Keratinocyte (primary cell): Measurements from ENCODE around the gene KIAA0930. TPM values are rescaled to one million over a fixed set of nuclear protein-coding genes. Genes with fewer than 3 reads are reported as not detected.

ENCODE experiments used
- DNase-seq: peaks from one replicate; pipeline ENCODE4 v3.0.0-alpha.2; 2011; ENCODE audit warnings: low read depth, missing footprints, low spot score
- FAIRE-seq: peaks from 2 replicates; lab custom pipeline; 2011; peaks lifted over from hg19 to GRCh38; lab: Jason Lieb, UNC
- H2AFZ ChIP-seq: 2 replicates; pipeline ENCODE4 v1.6.0; 2012; ENCODE audit warnings: low read length, control low read depth, inconsistent platforms; ENCODE audit not compliant: control insufficient read depth
- H3K27ac ChIP-seq: 2 replicates; pipeline ENCODE4 v1.5.1; 2011; ENCODE audit warnings: low read length; ENCODE audit not compliant: control insufficient read depth, insufficient read depth
- H3K27me3 ChIP-seq: 3 replicates; pipeline ENCODE4 v1.6.0; 2011; ENCODE audit warnings: low read length; ENCODE audit not compliant: control insufficient read depth, insufficient read depth; ENCODE audit errors: extremely low read depth
- H3K36me3 ChIP-seq, 2 experiments: 2 replicates in 1 of 2; 3 replicates in 1 of 2; pipeline ENCODE4 v1.5.1; 2011; ENCODE audit warnings: low read length in 2 of 2, mild to moderate bottlenecking in 1 of 2; ENCODE audit not compliant: control insufficient read depth in 2 of 2, insufficient read depth in 2 of 2; ENCODE audit errors: extremely low read depth in 1 of 2
- H3K4me1 ChIP-seq: 3 replicates; pipeline ENCODE4 v1.5.1; 2011; ENCODE audit warnings: low read length; ENCODE audit not compliant: control insufficient read depth, insufficient read depth; ENCODE audit errors: extremely low read depth
- H3K4me2 ChIP-seq: 3 replicates; pipeline ENCODE4 v1.6.0; 2011; ENCODE audit warnings: low read depth, low read length; ENCODE audit not compliant: control insufficient read depth, insufficient read depth; ENCODE audit errors: extremely low read depth
- H3K4me3 ChIP-seq, 3 experiments: fragments of 200-600 bp in 1 of 3; sonication (generic) in 1 of 3; 2 replicates in 2 of 3; 3 replicates in 1 of 3; pipeline ENCODE4 v1.5.1; 2011 to 2016; ENCODE audit warnings: low read length in 3 of 3, mild to moderate bottlenecking in 3 of 3, control low read depth in 2 of 3, inconsistent platforms in 1 of 3, low read depth in 1 of 3, mixed read lengths in 1 of 3, mixed run types in 1 of 3, moderate library complexity in 1 of 3; ENCODE audit not compliant: control insufficient read depth in 2 of 3, insufficient read depth in 2 of 3; ENCODE audit errors: extremely low read depth in 1 of 3
- H3K79me2 ChIP-seq: 2 replicates; pipeline ENCODE4 v1.6.0; 2012; ENCODE audit warnings: low read length; ENCODE audit not compliant: control insufficient read depth, insufficient read depth
- H3K9ac ChIP-seq: 3 replicates; pipeline ENCODE4 v1.6.0; 2011; ENCODE audit warnings: low read length; ENCODE audit not compliant: control insufficient read depth, insufficient read depth; ENCODE audit errors: extremely low read depth
- H3K9me1 ChIP-seq: 3 replicates; pipeline ENCODE4 v1.6.0; 2011; ENCODE audit warnings: low read length; ENCODE audit not compliant: control insufficient read depth, insufficient read depth; ENCODE audit errors: extremely low read depth
- H3K9me3 ChIP-seq: 2 replicates; pipeline ENCODE4 v1.5.1; 2012; ENCODE audit warnings: low read depth, low read length; ENCODE audit not compliant: control insufficient read depth
- H4K20me1 ChIP-seq: 3 replicates; pipeline ENCODE4 v1.6.0; 2011; ENCODE audit warnings: low read length; ENCODE audit not compliant: control insufficient read depth, insufficient read depth; ENCODE audit errors: extremely low read depth
- CTCF ChIP-seq, 3 experiments: IDR thresholded peaks in 1 of 3; conservative IDR thresholded peaks in 1 of 3; optimal IDR thresholded peaks in 1 of 3; 2 replicates in 2 of 3; 3 replicates in 1 of 3; pipeline versions ENCODE3 to v1.5.1; 2011; ENCODE audit warnings: low read length in 3 of 3, mild to moderate bottlenecking in 3 of 3, moderate library complexity in 2 of 3, control low read depth in 1 of 3, inconsistent platforms in 1 of 3; ENCODE audit not compliant: insufficient read depth in 2 of 3; ENCODE audit errors: extremely low read depth in 1 of 3
- EZH2 ChIP-seq: IDR thresholded peaks from one replicate; pipeline ENCODE4 v1.6.1; 2012; ENCODE audit warnings: inconsistent platforms, mild to moderate bottlenecking, low read length, moderate library complexity
- dilution Hi-C: fragments of 300-500 bp; cut with MboI; formaldehyde crosslinking; loops from one replicate; pipeline ENCODE4 v1.7.0; 2020; ENCODE audit warnings: low sequenced_read_pairs; ENCODE audit not compliant: extremely low pct_ligation_motif_present
- polyA minus RNA-seq, 3 experiments: library from RNA; depleted of rRNA, polyadenylated mRNA; stranded (reverse); fragments of >200 nt; gene quantifications; 1 replicate in 1 of 3; 2 replicates in 1 of 3; 3 replicates in 1 of 3; pipeline ENCODE4 v1.2.3, GENCODE V29; 2011
- polyA plus RNA-seq, 5 experiments: library from polyadenylated mRNA; depleted of rRNA in 3 of 5; stranded (reverse) in 3 of 5; stranded (forward) in 1 of 5; unstranded in 1 of 5; fragments of >200 nt; gene quantifications; 1 replicate in 1 of 5; 2 replicates in 3 of 5; 3 replicates in 1 of 5; pipeline versions ENCODE4 v1.2.1 to v1.2.3, GENCODE V29; 2011 to 2012; ENCODE audit warnings: missing spikeins in 2 of 5, low read depth in 1 of 5, low replicate concordance in 1 of 5

Gene KIAA0930
- 115 to 163 TPM (median 140 TPM) in 3 replicates for polyA plus RNA-seq
- 165 TPM for polyA plus RNA-seq (2011; ENCODE audit: low read depth)
- 117 and 219 TPM in 2 replicates for polyA plus RNA-seq (2011; cell fraction: cytosol; rRNA removed)
- 109 and 144 TPM in 2 replicates for polyA plus RNA-seq (2011; cell fraction: nucleus; rRNA removed)
- polyA plus RNA-seq (2012; ENCODE audit: low replicate concordance), result 103 and 146 TPM in 2 replicates
- 85.0 to 167 TPM (median 153 TPM) in 3 replicates for polyA minus RNA-seq
- 157 TPM for polyA minus RNA-seq (2011; cell fraction: cytosol; rRNA and poly(A)+ RNA removed)
- polyA minus RNA-seq (2011; cell fraction: nucleus; rRNA and poly(A)+ RNA removed), result 58.6 and 79.3 TPM in 2 replicates

DNA sequence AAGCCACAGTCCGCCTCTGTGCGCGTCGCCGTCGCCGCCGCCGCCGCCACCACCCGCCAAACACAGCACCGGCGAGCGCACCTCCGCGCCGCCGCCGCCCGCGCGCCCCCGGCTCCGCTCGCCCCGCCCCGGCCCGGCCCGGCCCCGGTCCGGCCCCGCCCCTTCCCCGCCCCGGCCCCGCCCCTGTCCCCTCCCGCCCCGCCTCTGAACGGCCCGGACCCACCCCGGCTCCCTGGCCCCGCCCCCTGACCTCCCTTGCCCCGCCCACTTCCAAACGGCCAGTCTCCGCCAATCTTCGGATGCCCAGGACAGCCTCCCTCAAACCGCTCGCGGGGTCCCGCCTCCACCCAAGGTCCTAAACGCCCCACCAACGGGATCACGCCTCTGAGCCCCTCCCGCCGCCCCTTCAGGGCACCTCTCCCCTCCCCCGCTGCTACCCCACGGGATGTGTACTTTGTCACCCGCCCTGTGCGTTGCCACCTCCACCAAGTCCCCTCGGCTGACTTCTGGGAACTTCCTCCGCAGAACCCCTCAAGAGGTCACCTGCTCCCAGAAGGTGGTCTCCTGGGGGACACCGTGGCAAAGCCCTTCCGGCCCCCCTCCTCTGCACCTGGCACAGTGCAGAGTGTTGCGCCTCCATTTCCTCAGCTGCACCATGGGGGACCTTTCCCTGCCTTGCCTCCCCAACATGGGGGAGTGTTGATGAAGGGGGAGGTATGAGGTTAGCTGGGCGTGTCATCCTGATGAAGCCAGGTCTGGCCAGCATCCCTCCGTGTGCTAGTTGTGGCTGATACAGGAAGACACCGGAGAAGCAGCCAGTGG, at the start of gene KIAA0930:
Gene KIAA0930, minus strand, starts transcription at position 85 of the 822 bp plus-strand sequence. CDS start 191 bp downstream, outside the sequence.
- no peak for DNase-seq
- Histone ChIP-seq H3K36me3 (peaks cover 17 to 30% of the 10 kb centered on the region in 2 experiments), H3K4me1 (peaks cover 33% of the 10 kb centered on the region), H3K4me3 (peak within 1 kb of the TSS; percentile 86 to 92 (median 87)), H3K9ac (peak within 1 kb of the TSS; percentile 84), H3K27ac (peak within 1 kb of the TSS; percentile 71), H3K9me3 (no peaks in the 10 kb centered on the region), H3K9me1 (no peaks in the 10 kb centered on the region), H3K4me2 (peak within 1 kb of the TSS; percentile 72), H4K20me1 (peaks cover 6% of the 10 kb centered on the region), H3K79me2 (peaks cover 43% of the 10 kb centered on the region), H3K27me3 (no peaks in the 10 kb centered on the region), H2AFZ (peak within 1 kb of the TSS; percentile 13)
- no peak for FAIRE-seq
- dilution Hi-C loops, result no loop called here
- no peak for TF ChIP-seq EZH2
- TF ChIP-seq CTCF (optimal IDR thresholded peaks at IDR 0.05 in 1 of 3, IDR thresholded peaks at IDR 0.05 in 1 of 3, conservative IDR thresholded peaks at IDR 0.05 in 1 of 3; ENCODE audit: extremely low read depth in 1 of 3, insufficient read depth in 2 of 3, low read length in 3 of 3), result no peak

DNA sequence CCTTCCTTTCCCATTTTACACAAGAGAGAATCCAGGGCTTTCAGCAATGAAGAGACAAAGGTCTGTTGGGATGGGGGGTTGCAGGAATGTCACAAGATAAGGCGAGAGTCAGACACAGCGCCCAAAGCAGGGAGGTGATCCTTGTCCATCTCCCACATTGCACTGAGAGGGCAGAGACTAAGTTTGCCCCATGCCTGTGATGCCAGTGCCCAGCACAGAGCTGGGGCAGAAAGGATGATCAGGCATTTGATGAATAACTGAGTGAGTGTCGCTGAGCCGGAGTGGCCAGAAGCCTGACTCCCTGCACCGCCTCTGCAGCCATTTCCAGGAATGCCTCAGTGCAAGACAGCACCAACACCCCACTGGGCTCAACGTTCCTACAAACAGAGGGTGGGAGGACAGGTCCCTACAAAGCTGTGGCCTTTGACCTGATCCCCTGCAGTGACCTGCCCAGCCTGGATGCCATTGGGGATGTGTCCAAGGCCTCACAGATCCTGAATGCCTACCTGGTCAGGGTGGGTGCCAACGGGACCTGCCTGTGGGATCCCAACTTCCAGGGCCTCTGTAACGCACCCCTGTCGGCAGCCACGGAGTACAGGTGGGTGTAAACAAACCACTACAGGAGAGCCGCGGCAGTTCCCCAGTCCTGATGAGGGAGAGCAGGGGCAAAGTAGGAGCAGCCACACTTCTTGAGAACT, 46.3 kb upstream of the KIAA0930 start:
- no peaks in the 10 kb centered on the region for H4K20me1 ChIP-seq
- no peak overlapping the region for H3K9ac ChIP-seq
- H3K4me2 ChIP-seq, result no peak overlapping the region
- H3K79me2 ChIP-seq, result no peaks in the 10 kb centered on the region
- H3K27ac ChIP-seq, result no peak overlapping the region
- FAIRE-seq (no peak), DNase-seq (no peak)
- peaks cover 24% of the 10 kb centered on the region for H3K27me3 ChIP-seq
- dilution Hi-C loops, result no loop called here
- TF ChIP-seq EZH2 (no peak), CTCF (optimal IDR thresholded peaks at IDR 0.05 in 1 of 3, IDR thresholded peaks at IDR 0.05 in 1 of 3, conservative IDR thresholded peaks at IDR 0.05 in 1 of 3; ENCODE audit: extremely low read depth in 1 of 3, insufficient read depth in 2 of 3, low read length in 3 of 3) (no peak)
- no peaks in the 10 kb centered on the region for H3K9me1 ChIP-seq
- H3K9me3 ChIP-seq, result no peaks in the 10 kb centered on the region
- no peaks in the 10 kb centered on the region for H3K36me3 ChIP-seq
- no peak overlapping the region for H3K4me3 ChIP-seq
- H3K4me1 ChIP-seq, result peaks cover 3% of the 10 kb centered on the region
- no peak overlapping the region for H2AFZ ChIP-seq
